ENCODE results near the gene UAP1L1. TPM values are rescaled to one million over a fixed set of nuclear protein-coding genes. Genes with fewer than 3 reads are reported as not detected.

UAP1L1 gene
- total and polyA plus RNA-seq, 5 donors: 9.8 to 14.0 (median 12.2) TPM

- DNase-seq: peak in 1 of 3 donors; percentile 11
- WGBS: 91% methylated on average over 17 of the region's 17 CpGs
- no peak for ATAC-seq
- Histone ChIP-seq H3K4me3 (ENCODE audit: low read length) (no peak overlapping the region), H3K27ac (ENCODE audit: low read length) (no peak overlapping the region), H3K9me3 (ENCODE audit: control insufficient read depth, low read length) (no peaks in the 10 kb centered on the region), H3K27me3 (ENCODE audit: control insufficient read depth, insufficient read depth) (no peaks in the 10 kb centered on the region), H3K4me1 (ENCODE audit: control insufficient read depth, insufficient read depth, low read length) (peaks cover 4% of the 10 kb centered on the region)
- intact Hi-C loops (cut with DNase I): no loop called here
These were observed 26.1 kb upstream of the UAP1L1 start for GRCh38 chr9:137051145-137051724.

GRCh38 chr9:137052293-137052692 is 25.0 kb upstream of the UAP1L1 start:
- ATAC-seq (no peak), DNase-seq (no peak)
- Histone ChIP-seq H3K4me3 (ENCODE audit: low read length) (no peak overlapping the region), H3K27me3 (ENCODE audit: control insufficient read depth, insufficient read depth) (no peaks in the 10 kb centered on the region), H3K4me1 (ENCODE audit: control insufficient read depth, insufficient read depth, low read length) (peaks cover 2% of the 10 kb centered on the region), H3K9me3 (ENCODE audit: control insufficient read depth, low read length) (no peaks in the 10 kb centered on the region), H3K27ac (ENCODE audit: low read length) (no peak overlapping the region)
- intact Hi-C loops (cut with DNase I): no loop called here
- WGBS: 70% methylated on average over 8 of the region's 8 CpGs

- ATAC-seq (no peak), DNase-seq (peak in 1 of 3 donors; percentile 62)
- H3K27me3 ChIP-seq (ENCODE audit: control insufficient read depth, insufficient read depth): no peaks in the 10 kb centered on the region
- no peaks in the 10 kb centered on the region for H3K9me3 ChIP-seq (ENCODE audit: control insufficient read depth, low read length)
- H3K4me3 ChIP-seq (ENCODE audit: low read length): peak overlapping the region; percentile 34
- peaks cover 2% of the 10 kb centered on the region for H3K4me1 ChIP-seq (ENCODE audit: control insufficient read depth, insufficient read depth, low read length)
- WGBS: 14% methylated on average over 71 of the region's 71 CpGs
- intact Hi-C loops (cut with DNase I): no loop called here
- H3K27ac ChIP-seq (ENCODE audit: low read length): no peak overlapping the region
These were observed 24.0 kb upstream of the UAP1L1 start for GRCh38 chr9:137052998-137053943.

GRCh38 chr9:137053944-137054931 is 23.1 kb upstream of the UAP1L1 start, which contains the start of gene ENTPD2:
TSS of gene ENTPD2 (minus strand) at chr9:137054061. CDS start at chr9:137053997, 64 bp downstream.
- peak in 2 of 3 donors; percentile 65 to 74 for DNase-seq
- intact Hi-C loops (cut with DNase I): no loop called here
- ATAC-seq: no peak
- no peaks in the 10 kb centered on the region for H3K9me3 ChIP-seq (ENCODE audit: control insufficient read depth, low read length)
- 19% methylated on average over 89 of the region's 90 CpGs for WGBS
- H3K27ac ChIP-seq (ENCODE audit: low read length): no peak within 1 kb of the TSS
- H3K4me3 ChIP-seq (ENCODE audit: low read length): peak within 1 kb of the TSS; percentile 34
- peaks cover 2% of the 10 kb centered on the region for H3K4me1 ChIP-seq (ENCODE audit: control insufficient read depth, insufficient read depth, low read length)
- H3K27me3 ChIP-seq (ENCODE audit: control insufficient read depth, insufficient read depth): no peaks in the 10 kb centered on the region

- intact Hi-C loops (cut with DNase I): no loop called here
- peak overlapping the region; percentile 48 for H3K27ac ChIP-seq (ENCODE audit: low read length)
- peaks cover 2% of the 10 kb centered on the region for H3K4me1 ChIP-seq (ENCODE audit: control insufficient read depth, insufficient read depth, low read length)
- H3K27me3 ChIP-seq (ENCODE audit: control insufficient read depth, insufficient read depth): no peaks in the 10 kb centered on the region
- WGBS: 42% methylated on average over 17 of the region's 17 CpGs
- peak; percentile 7 to 28 for ATAC-seq
- H3K9me3 ChIP-seq (ENCODE audit: control insufficient read depth, low read length): no peaks in the 10 kb centered on the region
- no peak overlapping the region for H3K4me3 ChIP-seq (ENCODE audit: low read length)
- peak in 1 of 3 donors; percentile 82 for DNase-seq
These were observed 22.4 kb upstream of the UAP1L1 start for GRCh38 chr9:137054932-137055384.

GRCh38 chr9:137055385-137056364 is 21.6 kb upstream of the UAP1L1 start:
- Histone ChIP-seq H3K27ac (ENCODE audit: low read length) (peak overlapping the region; percentile 48), H3K4me3 (ENCODE audit: low read length) (no peak overlapping the region), H3K4me1 (ENCODE audit: control insufficient read depth, insufficient read depth, low read length) (peaks cover 2% of the 10 kb centered on the region), H3K27me3 (ENCODE audit: control insufficient read depth, insufficient read depth) (no peaks in the 10 kb centered on the region), H3K9me3 (ENCODE audit: control insufficient read depth, low read length) (no peaks in the 10 kb centered on the region)
- intact Hi-C loops (cut with DNase I): no loop called here
- 26% methylated on average over 28 of the region's 28 CpGs for WGBS
- DNase-seq (peak; percentile 93 to 98 (median 98)), ATAC-seq (peak; percentile 93 to 94)

GRCh38 chr9:137056739-137057415 is 20.4 kb upstream of the UAP1L1 start:
- no peak overlapping the region for H3K27ac ChIP-seq (ENCODE audit: low read length)
- H3K4me3 ChIP-seq (ENCODE audit: low read length): no peak overlapping the region
- H3K27me3 ChIP-seq (ENCODE audit: control insufficient read depth, insufficient read depth): no peaks in the 10 kb centered on the region
- H3K4me1 ChIP-seq (ENCODE audit: control insufficient read depth, insufficient read depth, low read length): peaks cover 2% of the 10 kb centered on the region
- no peak for ATAC-seq
- no peaks in the 10 kb centered on the region for H3K9me3 ChIP-seq (ENCODE audit: control insufficient read depth, low read length)
- DNase-seq: no peak
- intact Hi-C loops (cut with DNase I): no loop called here
- 67% methylated on average over 17 of the region's 17 CpGs for WGBS

- Histone ChIP-seq H3K9me3 (ENCODE audit: control insufficient read depth, low read length) (no peaks in the 10 kb centered on the region), H3K4me1 (ENCODE audit: control insufficient read depth, insufficient read depth, low read length) (peaks cover 2% of the 10 kb centered on the region), H3K27ac (ENCODE audit: low read length) (no peak overlapping the region), H3K27me3 (ENCODE audit: control insufficient read depth, insufficient read depth) (no peaks in the 10 kb centered on the region), H3K4me3 (ENCODE audit: low read length) (no peak overlapping the region)
- ATAC-seq: no peak
- intact Hi-C loops (cut with DNase I): no loop called here
- DNase-seq: no peak
- whole genome bisulfite sequencing: 60% methylated on average over 16 of the region's 16 CpGs
These were observed 19.8 kb upstream of the UAP1L1 start for GRCh38 chr9:137057545-137057944.

- DNase-seq (no peak), ATAC-seq (no peak)
- no peaks in the 10 kb centered on the region for H3K27me3 ChIP-seq (ENCODE audit: control insufficient read depth, insufficient read depth)
- intact Hi-C loops (cut with DNase I): no loop called here
- no peak overlapping the region for H3K4me3 ChIP-seq (ENCODE audit: low read length)
- no peaks in the 10 kb centered on the region for H3K9me3 ChIP-seq (ENCODE audit: control insufficient read depth, low read length)
- 86% methylated on average over 9 of the region's 9 CpGs for WGBS
- H3K4me1 ChIP-seq (ENCODE audit: control insufficient read depth, insufficient read depth, low read length): peaks cover 2% of the 10 kb centered on the region
- no peak overlapping the region for H3K27ac ChIP-seq (ENCODE audit: low read length)
These were observed 18.6 kb upstream of the UAP1L1 start for GRCh38 chr9:137058521-137059234.
